GM10847 (cell line): ENCODE measurements around the gene UGT1A1.

Source experiments
- POLR2A ChIP-seq: IDR thresholded peaks from 2 replicates; pipeline ENCODE4 v1.6.1; 2011; ENCODE audit not compliant: insufficient read length; ENCODE audit errors: extremely low read depth

The UGT1A1 gene

DNA sequence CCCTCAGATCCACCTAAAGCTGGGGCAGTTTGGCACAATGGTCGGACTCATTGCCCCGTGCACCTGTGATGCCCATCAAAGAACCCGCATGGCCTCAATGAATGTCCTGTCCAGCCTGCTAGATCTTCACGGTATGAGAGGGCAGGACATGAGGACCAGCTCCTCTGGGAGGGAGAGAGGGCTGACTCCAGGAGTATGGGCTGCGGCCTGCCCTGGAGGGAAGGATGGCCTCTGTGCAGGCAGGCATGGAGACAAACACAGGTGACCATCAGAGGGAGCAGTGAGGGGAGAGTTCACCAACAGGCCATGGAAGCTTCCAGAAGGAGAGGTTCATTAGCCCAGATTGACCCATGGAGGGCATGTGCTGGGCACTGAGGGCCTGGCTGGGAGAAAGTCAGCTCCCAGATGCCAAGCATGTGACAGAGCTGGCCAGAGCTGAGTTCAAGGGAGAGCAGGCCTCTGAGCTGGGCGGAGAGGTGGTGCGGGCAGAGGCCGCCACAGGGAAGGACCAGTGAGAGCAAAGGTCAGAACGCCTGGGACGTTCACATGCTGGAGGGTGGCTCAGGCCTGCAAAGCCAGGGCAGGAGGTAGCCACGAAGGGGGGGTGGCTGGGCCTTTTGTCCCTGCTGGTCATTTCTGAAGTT lies 58.0 kb downstream of the UGT1A1 start:
- no peak for TF ChIP-seq POLR2A

DNA sequence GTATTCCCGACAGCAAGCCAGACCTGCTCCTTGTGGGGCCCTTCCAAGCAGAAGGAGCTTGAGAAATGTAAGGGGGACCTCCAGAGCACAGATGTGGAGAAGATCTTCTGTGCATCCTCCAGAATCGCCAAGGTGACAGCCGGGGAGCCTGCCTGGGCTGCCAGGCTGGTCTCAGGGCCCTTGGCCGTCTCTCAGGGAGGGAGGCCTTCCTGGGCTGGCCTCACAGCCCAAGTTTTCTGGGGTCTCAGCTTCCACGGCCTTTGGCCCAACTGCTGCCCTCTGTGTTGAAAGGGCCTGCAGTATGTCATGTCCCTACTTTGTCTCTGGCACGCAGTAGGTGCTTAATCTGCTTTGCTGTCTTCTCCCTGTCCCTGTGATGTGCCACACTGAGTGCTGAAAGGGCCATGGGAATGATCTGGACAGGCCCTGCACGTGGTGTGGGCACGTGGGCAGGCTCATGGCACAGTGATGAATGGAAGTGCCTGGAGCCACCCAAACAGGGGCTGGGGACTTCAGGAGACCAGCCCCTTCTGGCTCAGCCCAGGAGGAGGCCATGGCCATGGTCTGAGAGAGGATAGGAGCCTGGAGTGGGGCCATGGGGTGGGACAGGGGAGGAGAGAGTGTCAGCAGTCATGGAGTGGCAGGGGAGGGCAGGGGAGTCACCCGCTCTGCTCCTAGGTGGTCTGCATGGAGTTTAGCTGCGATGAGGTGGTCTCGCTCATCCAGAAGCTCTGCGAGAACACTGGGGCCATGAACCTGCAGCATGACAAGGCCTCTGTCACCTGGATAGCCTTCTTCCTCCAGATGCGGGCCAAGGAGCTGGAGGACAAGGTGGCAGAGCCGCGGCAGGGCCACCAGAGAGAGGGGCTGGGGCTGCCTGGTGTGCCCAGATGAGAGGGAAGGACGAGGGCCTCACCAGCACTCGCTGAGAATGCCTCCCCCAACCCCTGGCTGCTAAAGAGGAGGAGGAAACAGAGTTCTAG lies 58.9 kb downstream of the UGT1A1 start:
- no peak for TF ChIP-seq POLR2A

DNA sequence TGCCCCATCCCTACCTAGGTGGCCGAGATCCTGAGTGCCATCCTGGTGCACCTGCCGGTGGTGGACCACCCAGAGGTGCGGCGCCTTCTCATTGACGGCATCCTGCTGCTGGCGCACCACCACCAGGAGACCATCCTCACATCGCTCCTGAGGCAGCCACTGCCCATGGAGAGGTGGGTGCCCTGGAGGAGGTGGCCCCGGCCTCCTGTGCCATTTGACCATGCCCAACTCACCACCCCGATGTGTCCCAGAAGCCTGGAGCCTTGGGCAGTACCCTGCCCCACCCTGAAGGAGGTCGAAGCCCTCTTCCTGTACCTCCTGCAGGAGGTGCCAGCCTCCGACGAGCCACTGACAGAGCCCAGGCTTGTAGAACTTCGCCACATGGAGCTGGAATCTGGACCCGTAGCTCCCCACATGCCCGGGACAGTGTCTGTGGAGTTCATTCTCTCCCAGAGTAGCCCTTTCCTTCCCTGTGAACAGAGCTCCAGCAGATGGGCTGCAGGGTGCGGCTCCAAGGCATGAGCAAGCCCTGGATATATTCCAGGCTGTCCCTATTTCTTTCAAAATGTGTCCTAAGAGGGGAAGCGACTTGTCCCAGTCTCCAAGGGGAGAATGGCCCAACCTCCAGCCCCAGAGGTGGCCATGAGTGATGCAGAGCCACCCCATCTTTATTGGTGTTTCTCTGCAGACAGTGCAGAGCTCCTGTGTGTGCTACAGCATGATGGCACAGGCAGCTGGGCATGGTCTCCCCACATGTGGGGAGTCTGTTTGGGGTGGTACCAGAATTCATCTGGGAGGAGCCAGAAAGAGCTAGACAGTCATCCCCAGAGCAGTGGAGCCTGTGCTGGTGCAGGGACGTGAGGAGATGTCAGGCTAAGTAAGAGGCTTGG lies 60.1 kb downstream of the UGT1A1 start:
- no peak for TF ChIP-seq POLR2A

DNA sequence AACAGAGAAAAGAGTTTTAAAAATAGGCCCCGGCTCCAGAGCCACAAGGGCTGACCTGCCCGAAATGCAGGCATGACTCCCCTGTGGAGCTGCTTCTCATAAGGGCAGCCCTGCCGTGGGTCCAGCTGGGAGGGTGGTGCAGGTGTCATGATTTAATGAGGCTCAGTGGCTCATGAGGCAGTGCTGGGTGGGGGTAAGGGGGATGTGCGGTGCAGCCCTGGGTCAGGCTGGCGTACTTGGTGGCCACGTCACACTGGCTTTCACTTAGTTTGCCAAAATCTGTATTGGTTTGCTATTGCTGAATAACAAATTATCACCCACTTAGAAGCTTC lies 60.7 kb downstream of the UGT1A1 start:
- TF ChIP-seq POLR2A, result no peak

- TF ChIP-seq POLR2A, result no peak
These were observed 61.1 kb downstream of the UGT1A1 start for GRCh38 chr2:233821196-233821595.

- TF ChIP-seq POLR2A, result no peak
These were observed 61.6 kb downstream of the UGT1A1 start for GRCh38 chr2:233821709-233822100.

DNA sequence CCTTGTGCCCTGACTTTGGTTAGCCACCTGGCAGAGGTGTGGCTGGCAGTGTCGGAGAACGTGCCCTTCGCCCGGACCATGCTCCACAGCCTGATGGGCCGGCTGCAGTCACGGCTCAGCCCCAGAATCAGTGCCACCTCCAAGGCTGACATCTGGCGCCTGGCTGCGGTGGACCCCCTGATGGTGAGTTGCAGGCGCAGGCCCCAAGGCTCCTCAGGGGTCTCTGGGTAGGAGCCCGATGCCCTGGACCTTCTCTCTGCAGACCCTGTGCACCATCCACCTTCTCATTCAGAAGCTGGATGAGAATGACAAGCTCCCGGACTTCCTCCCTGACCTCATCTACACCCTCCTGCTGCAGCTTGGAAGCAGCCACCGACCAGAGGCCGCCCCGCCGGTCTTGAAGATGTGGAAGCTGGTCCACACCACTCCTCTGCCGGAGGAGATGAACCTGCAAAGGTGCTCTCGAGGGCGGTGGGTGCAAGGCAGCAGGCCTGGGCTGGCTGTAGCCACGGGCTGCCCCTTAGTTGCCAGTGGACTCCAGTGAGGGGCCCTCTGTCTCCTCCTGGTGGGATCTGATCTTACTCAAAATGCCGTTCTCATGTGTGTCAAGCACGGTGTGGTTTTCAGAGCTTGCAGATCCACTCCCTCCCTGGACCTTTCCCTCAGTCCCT lies 62.2 kb downstream of the UGT1A1 start:
- TF ChIP-seq POLR2A, result no peak
